ENCODE data around the gene SLC39A6. TPM values are rescaled to one million over a fixed set of nuclear protein-coding genes. Genes with fewer than 3 reads are reported as not detected.
A peak's percentile ranks its signal among the peaks of the same experiment; 100 is the strongest.

The SLC39A6 gene
- total and polyA plus RNA-seq, 9 donors = 39.7 to 96.5 (median 55.0) TPM

GRCh38 chr18:36155851-36156757 lies 27.0 kb upstream of the SLC39A6 start:
- Histone ChIP-seq H3K4me3 (no peak overlapping the region), H3K27ac (no peak overlapping the region)

DNA sequence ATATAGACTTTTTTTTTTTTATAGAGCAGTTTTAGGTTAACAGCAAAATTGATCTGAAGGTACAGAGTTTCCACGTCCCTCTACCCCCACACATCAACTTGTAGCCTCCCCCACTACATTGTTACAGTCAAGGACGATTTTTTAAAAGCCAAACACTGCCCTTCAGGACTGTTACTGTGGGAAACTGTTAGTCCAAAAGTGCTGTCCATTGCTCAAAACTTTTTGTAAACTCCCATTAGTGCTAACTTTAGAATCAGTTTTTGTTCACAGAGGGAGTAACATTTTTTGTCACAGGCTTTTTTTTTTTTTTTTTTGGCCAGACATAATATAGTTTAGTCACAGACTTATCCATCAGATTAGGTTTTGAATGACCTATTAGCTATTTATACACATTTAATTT lies 24.6 kb upstream of the SLC39A6 start:
- intact Hi-C loops (cut with DNase I) = loop anchor here in 1 of 4 donors (5.0 kb wide), 1 partner anchor 34 kb away; the partner anchor contains the start of gene MOCOS
- no peak for DNase-seq
- Histone ChIP-seq H3K36me3 (no peaks in the 10 kb centered on the region), H3K4me1 (ENCODE audit: insufficient read depth) (peaks cover 5% of the 10 kb centered on the region), H3K4me3 (no peak overlapping the region), H3K27ac (peak overlapping the region in 1 of 2 donors; percentile 91), H3K27me3 (no peaks in the 10 kb centered on the region), H3K9me3 (no peaks in the 10 kb centered on the region)
- 3 to 13% (median 6%) methylated on average over 2 of the region's 2 CpGs for WGBS, 3 donors
- no peak for TF ChIP-seq POLR2A (IDR thresholded peaks at IDR 0.05)
- TF ChIP-seq CTCF (IDR thresholded peaks at IDR 0.05) = no peak
- no peak for TF ChIP-seq EP300 (IDR thresholded peaks at IDR 0.05)

More at GRCh38 chr18:36155851-36156757, 27.0 kb upstream of the SLC39A6 start:
- H3K36me3 ChIP-seq = no peaks in the 10 kb centered on the region
- no peak for DNase-seq
- intact Hi-C loops (cut with DNase I) = no loop called here
- TF ChIP-seq EP300 (IDR thresholded peaks at IDR 0.05) (no peak), POLR2A (IDR thresholded peaks at IDR 0.05) (no peak), CTCF (IDR thresholded peaks at IDR 0.05) (no peak)
- WGBS, 3 donors = 93 to 94% (median 93%) methylated on average over 7 of the region's 7 CpGs
- H3K27me3 ChIP-seq = no peaks in the 10 kb centered on the region
- H3K9me3 ChIP-seq = no peaks in the 10 kb centered on the region
- H3K4me1 ChIP-seq (ENCODE audit: insufficient read depth) = peaks cover 5% of the 10 kb centered on the region

DNA sequence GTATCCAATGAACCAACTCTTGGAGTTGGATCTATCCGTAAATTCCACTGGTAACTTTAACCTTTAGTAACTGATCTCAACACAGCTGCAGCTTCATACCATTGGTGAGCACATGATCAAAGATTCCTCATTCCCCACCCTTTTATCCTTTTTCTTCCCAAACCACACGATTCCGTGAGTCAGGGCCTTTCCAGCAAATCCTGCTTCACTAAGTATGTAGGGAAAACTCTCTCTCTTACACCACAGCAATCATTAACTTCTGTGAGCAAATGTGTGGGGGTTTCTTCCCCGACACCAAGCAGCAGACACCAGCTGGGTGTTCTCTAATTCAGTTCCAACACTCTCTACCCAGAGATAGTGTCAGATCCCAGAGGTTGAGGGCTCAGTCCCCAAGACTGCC lies 24.1 kb upstream of the SLC39A6 start:
- H3K27ac ChIP-seq = peak overlapping the region in 1 of 2 donors; percentile 91
- H3K4me3 ChIP-seq = no peak overlapping the region
- intact Hi-C loops (cut with DNase I) = loop anchor here in 1 of 4 donors (5.0 kb wide), 1 partner anchor 34 kb away; the partner anchor contains the start of gene MOCOS
- H3K4me1 ChIP-seq (ENCODE audit: insufficient read depth) = peaks cover 3% of the 10 kb centered on the region
- DNase-seq = peak in 2 of 5 donors; percentile 35 to 43
- TF ChIP-seq POLR2A (IDR thresholded peaks at IDR 0.05) = no peak
- no peak for TF ChIP-seq CTCF (IDR thresholded peaks at IDR 0.05)
- 11 to 17% (median 13%) methylated on average over 4 of the region's 4 CpGs for WGBS, 3 donors
- H3K36me3 ChIP-seq = no peaks in the 10 kb centered on the region
- H3K27me3 ChIP-seq = no peaks in the 10 kb centered on the region
- H3K9me3 ChIP-seq = no peaks in the 10 kb centered on the region

DNA sequence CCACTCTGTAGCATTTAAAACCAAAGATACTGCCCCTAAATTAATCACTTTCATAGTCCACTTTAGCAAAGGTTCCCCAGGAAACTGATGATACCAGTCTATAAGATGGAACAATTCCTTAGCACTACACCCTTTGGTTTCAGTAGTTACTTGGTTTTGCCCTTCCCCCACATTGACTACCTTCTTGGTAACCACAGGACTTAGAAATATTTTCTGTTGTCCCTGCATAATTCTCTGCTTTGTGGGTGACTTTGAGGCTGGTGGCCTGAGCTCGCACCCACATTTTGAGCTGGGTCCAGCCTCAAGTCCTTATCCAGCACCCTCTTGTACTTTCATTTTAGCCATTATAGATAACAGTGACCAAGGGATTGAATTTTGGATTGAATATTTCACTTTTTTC lies 23.6 kb upstream of the SLC39A6 start:
- H3K27ac ChIP-seq = peak overlapping the region in 1 of 2 donors; percentile 91
- H3K36me3 ChIP-seq = no peaks in the 10 kb centered on the region
- H3K4me1 ChIP-seq (ENCODE audit: insufficient read depth) = peaks cover 3% of the 10 kb centered on the region
- no peaks in the 10 kb centered on the region for H3K27me3 ChIP-seq
- intact Hi-C loops (cut with DNase I) = loop anchor here in 1 of 4 donors (5.0 kb wide), 1 partner anchor 35 kb away; the partner anchor contains the start of gene MOCOS
- 48 to 70% (median 58%) methylated on average over 1 of the region's 1 CpG for WGBS, 3 donors
- no peaks in the 10 kb centered on the region for H3K9me3 ChIP-seq
- TF ChIP-seq POLR2A (IDR thresholded peaks at IDR 0.05) (no peak), EP300 (IDR thresholded peaks at IDR 0.05) (no peak), CTCF (IDR thresholded peaks at IDR 0.05) (no peak)
- no peak for DNase-seq
- H3K4me3 ChIP-seq = no peak overlapping the region
